GM12878 (cell line): ENCODE data around the gene MAD1L1.

Source experiments
- ATF3 ChIP-seq: IDR thresholded peaks from 2 replicates; pipeline ENCODE4 v1.6.1; 2011; ENCODE audit warnings: low read depth, mild to moderate bottlenecking, low read length, moderate library complexity, borderline replicate concordance; ENCODE audit errors: extremely low read depth
- BMI1 ChIP-seq: fragments of 450-650 bp; IDR thresholded peaks from 2 replicates; pipeline ENCODE4 v1.6.1; 2016; ENCODE audit warnings: mild to moderate bottlenecking, moderate library complexity, borderline replicate concordance
- CEBPB ChIP-seq, 2 experiments: fragments of 150-350 bp in 1 of 2; IDR thresholded peaks; 2 replicates each; pipeline ENCODE4 v1.6.1; 2012 to 2014; ENCODE audit warnings: low read depth in 2 of 2, low read length in 2 of 2, borderline replicate concordance in 1 of 2, inconsistent platforms in 1 of 2
- MAX ChIP-seq: IDR thresholded peaks from 2 replicates; pipeline ENCODE4 v1.6.1; 2012; ENCODE audit warnings: low read depth, low read length, improper control_type of control experiment
- MEF2B ChIP-seq: fragments of 450-650 bp; IDR thresholded peaks from 2 replicates; pipeline ENCODE4 v1.6.1; 2018; ENCODE audit warnings: mild to moderate bottlenecking, moderate library complexity; ENCODE audit not compliant: partially characterized antibody, poor library complexity, severe bottlenecking
- MXI1 ChIP-seq: fragments of 150-350 bp; IDR thresholded peaks from 2 replicates; pipeline ENCODE4 v1.6.1; 2011; ENCODE audit warnings: low read depth, mild to moderate bottlenecking, inconsistent platforms, low read length, improper control_type of control experiment
- SIN3A ChIP-seq: IDR thresholded peaks from 2 replicates; pipeline ENCODE4 v1.6.1; 2012; ENCODE audit warnings: low read depth, low read length, improper control_type of control experiment
- TCF12 ChIP-seq: IDR thresholded peaks from 2 replicates; pipeline ENCODE4 v1.6.1; 2011; ENCODE audit warnings: low read depth, mild to moderate bottlenecking, low read length

GRCh38 chr7:2104716-2105115 lies 128.0 kb downstream of the MAD1L1 start:
- no peak for TF ChIP-seq BMI1
- TF ChIP-seq CEBPB (IDR thresholded peaks at IDR 0.05; ENCODE audit: borderline replicate concordance in 1 of 2, low read depth in 2 of 2, low read length in 2 of 2): no peak
- TF ChIP-seq ATF3: no peak
- no peak for TF ChIP-seq TCF12
- no peak for TF ChIP-seq SIN3A
- no peak for TF ChIP-seq MAX
- no peak for TF ChIP-seq MXI1
- no peak for TF ChIP-seq MEF2B
